ENCODE results near the gene ATF7.
"Not testable (repeated sequence)": the region's sequence is repeated elsewhere in the genome, so short reads cannot be mapped to it uniquely, and the experiment has no call there.

Gene ATF7

DNA sequence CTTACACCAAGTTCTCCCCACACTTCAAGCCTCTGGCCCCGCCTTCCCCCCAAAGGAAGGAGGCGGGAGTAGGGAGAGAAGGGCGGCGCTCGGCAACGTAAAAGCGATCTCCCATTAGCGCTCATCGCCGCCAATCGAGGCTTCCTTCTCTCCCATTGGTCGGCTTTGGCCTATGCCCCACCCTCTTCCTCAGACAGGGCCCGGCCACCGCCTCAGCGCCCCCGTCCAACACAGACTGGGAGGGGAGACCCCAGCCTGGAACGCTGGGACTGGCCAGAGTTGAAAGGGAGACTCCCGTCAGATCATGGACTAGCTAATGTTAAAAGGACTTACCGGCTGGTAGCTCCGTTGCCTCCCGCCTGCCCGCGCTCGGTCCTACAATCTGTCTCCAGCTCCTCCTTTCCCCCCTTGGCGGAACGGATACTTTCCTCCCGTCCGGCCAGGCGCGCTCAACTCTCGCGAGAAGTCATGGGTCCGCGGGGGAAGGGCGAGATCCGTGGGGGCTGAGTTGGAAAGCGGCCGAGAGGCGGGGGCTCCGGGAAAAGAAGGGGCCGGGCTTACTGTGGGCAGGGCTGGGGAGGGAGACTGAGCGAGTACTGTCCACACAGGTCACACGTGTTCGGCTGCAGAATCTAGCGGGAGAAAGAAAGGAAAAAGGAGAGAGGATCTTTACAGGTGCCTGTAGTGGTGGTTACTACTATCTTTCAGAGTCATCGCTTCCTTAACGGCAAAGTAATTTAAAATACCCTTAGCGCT lies at the start of gene ATF7:
Gene ATF7, minus strand, starts transcription at position 437 of the 756 bp plus-strand sequence. CDS start 25,382 bp downstream, outside the sequence.
- peak; percentile 99 for DNase-seq

GRCh38 chr12:53674977-53675700 lies 49.0 kb upstream of the ATF7 start:
- no peak for DNase-seq

- DNase-seq = peak; percentile 49
These were observed 44.8 kb upstream of the ATF7 start for GRCh38 chr12:53670971-53671370.

DNA sequence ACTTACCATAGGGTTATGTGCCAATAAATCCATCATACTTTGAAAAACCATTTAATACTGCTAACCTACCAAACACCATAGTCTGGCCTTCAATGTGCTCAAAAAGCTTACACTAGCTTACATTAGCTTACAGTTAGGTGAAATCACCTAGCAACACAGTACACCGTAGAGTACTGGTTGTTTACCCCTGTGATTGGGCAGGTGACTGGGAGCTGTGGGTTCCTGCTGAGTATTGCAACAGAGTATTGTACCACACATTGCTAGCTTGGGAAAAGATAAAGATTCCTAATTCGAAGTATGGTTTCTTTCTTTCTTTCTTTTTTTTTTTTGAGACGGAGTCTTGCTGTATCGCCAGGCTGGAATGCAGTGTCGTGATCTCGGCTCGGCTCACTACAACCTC lies 44.1 kb upstream of the ATF7 start:
- no peak for DNase-seq

GRCh38 chr12:53667080-53667479 lies 40.9 kb upstream of the ATF7 start:
- no peak for DNase-seq

GRCh38 chr12:53664936-53665335 lies 38.8 kb upstream of the ATF7 start:
- no peak for DNase-seq

- no peak for DNase-seq
These were observed 38.0 kb upstream of the ATF7 start for GRCh38 chr12:53664191-53664590.

- DNase-seq = no peak
These were observed 33.9 kb upstream of the ATF7 start for GRCh38 chr12:53660041-53660440.

GRCh38 chr12:53659571-53659981 lies 33.4 kb upstream of the ATF7 start:
- no peak for DNase-seq

- DNase-seq = no peak
These were observed 32.9 kb upstream of the ATF7 start for GRCh38 chr12:53659011-53659551.

GRCh38 chr12:53657041-53657440 lies 30.9 kb upstream of the ATF7 start:
- no peak for DNase-seq

- DNase-seq = no peak
These were observed 27.4 kb upstream of the ATF7 start for GRCh38 chr12:53653595-53653994.

- no peak for DNase-seq
These were observed 26.2 kb upstream of the ATF7 start for GRCh38 chr12:53652366-53652765.

GRCh38 chr12:53651737-53652136 lies 25.6 kb upstream of the ATF7 start:
- DNase-seq = no peak

- not testable (repeated sequence) for DNase-seq
These were observed 20.1 kb upstream of the ATF7 start for GRCh38 chr12:53646300-53646699.

- no peak for DNase-seq
These were observed 19.0 kb upstream of the ATF7 start for GRCh38 chr12:53645165-53645564.

GRCh38 chr12:53644133-53644532 lies 18.0 kb upstream of the ATF7 start:
- no peak for DNase-seq

DNA sequence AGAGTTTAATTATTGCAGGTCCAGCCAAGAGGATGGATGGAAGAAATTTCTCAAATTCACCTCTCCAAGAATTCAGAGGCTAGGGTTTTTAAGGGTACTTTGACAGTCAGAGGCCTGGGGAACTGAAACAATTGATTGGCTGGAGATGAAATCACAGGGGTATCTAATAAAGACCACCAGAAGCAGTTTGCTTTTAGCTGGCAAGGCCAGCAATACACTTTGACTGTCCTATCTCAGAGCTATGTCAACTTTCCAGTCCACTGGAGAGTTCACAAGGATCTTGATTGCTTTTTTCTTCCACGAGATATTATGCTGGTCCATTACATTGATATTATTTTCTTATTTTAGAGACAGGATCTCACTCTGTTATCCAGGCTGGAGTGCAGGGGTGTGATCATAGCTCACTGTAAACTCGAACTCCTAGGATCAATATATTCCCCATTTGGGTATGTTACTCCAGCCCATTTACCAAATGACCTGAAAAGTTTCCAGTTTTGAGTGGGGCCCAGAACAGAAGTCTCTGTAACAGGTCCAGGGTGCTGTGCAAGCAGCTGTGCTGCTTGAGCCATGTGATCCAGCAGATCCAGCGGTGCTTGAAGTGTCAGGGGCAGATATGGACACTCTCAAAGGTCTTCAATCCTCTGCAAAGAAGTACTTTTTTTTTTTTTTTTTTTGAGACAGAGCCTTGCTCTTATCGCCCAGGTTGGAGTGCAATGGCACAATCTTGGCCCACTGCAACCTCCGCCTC lies 17.2 kb upstream of the ATF7 start:
- DNase-seq = no peak

DNA sequence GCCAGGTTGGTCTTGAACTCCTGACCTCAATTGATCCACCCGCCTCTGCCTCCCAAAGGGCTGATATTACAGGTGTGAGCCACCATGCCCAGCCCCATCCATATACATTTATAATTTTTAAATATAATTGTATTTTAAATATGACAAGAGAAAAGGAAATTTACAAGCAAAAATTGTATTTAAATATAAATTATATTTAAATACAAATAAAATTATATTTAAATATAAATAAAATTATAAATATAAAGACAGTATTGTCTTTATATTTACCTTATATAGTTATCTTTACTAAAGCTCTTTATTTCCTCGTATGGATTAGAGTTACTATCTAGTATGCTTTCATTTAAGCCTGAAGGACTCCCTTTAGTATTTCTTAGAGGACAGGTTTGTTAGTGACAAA lies 11.9 kb upstream of the ATF7 start:
- no peak for DNase-seq

GRCh38 chr12:53636641-53637040 lies 10.5 kb upstream of the ATF7 start:
- DNase-seq = no peak

- DNase-seq = not testable (repeated sequence)
These were observed 9.5 kb upstream of the ATF7 start for GRCh38 chr12:53635708-53636107.

GRCh38 chr12:53631721-53632120 lies 5.5 kb upstream of the ATF7 start:
- no peak for DNase-seq

GRCh38 chr12:53627919-53628318 lies 1.7 kb upstream of the ATF7 start:
- DNase-seq = no peak
